ENCODE measurements around the gene HEXB. TPM values are rescaled to one million over a fixed set of nuclear protein-coding genes. Genes with fewer than 3 reads are reported as not detected.

Gene HEXB
- total and polyA plus RNA-seq, 2 of the 4 experiments (the other 2 are of a cell fraction): 76.7 to 126 TPM

DNA sequence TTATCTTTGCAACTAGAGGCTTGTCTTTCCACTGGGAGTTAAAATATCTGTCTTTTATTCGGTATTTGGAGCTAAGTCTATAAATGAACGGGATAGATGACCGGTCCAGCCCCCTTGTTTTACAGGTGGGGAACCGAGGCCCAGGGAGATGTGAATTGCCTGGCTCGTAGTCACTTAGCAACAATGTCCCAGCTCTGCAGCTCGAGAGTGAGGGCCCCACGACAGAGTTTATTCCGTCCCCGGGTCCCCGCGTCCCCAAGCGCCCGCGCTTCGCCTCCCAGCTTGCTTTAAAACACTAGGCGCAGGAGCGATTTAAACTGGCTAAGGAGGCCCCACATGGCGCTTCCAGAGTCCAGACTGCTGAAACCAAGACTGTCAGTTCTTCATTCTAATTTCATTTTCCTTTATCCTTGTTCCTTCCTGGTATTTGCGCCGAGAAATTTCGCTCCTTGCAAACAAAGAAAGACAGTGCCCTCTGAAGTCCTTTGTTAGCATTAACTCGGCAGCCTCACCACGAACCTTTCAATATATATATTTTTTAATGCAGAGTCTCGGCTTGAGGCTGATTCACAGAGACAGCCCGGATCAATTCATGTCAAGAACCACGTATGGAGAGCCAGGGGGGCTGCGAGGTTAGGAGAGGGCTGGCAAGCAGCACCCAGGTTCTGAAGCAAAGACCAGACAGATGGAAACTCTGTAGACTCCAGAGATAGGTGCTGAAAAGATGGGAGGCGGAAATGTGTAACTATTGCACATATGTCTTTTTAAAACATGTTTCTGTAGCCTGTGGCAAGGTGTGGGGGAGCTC lies 43.1 kb upstream of the HEXB start (continued):
- TF ChIP-seq, protein P1, sequence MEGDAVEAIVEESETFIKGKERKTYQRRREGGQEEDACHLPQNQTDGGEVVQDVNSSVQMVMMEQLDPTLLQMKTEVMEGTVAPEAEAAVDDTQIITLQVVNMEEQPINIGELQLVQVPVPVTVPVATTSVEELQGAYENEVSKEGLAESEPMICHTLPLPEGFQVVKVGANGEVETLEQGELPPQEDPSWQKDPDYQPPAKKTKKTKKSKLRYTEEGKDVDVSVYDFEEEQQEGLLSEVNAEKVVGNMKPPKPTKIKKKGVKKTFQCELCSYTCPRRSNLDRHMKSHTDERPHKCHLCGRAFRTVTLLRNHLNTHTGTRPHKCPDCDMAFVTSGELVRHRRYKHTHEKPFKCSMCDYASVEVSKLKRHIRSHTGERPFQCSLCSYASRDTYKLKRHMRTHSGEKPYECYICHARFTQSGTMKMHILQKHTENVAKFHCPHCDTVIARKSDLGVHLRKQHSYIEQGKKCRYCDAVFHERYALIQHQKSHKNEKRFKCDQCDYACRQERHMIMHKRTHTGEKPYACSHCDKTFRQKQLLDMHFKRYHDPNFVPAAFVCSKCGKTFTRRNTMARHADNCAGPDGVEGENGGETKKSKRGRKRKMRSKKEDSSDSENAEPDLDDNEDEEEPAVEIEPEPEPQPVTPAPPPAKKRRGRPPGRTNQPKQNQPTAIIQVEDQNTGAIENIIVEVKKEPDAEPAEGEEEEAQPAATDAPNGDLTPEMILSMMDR (conservative IDR thresholded peaks at IDR 0.05; ENCODE audit: low read depth, low read length): peak; percentile 79
- TF ChIP-seq MXI1 (IDR thresholded peaks at IDR 0.05; ENCODE audit: borderline replicate concordance, low read depth, low read length): peak; percentile 59; the same call in 1 of the 2 replicates

Data from IMR-90 (cell line).